NCI-H2227 (cell line): ENCODE results near the gene PTGFR.

Source experiments
- DNase-seq: peaks from one replicate; lab custom pipeline; 2025; ENCODE audit not compliant: unreplicated experiment; lab: John Stamatoyannopoulos, UW

Gene PTGFR, protein sequence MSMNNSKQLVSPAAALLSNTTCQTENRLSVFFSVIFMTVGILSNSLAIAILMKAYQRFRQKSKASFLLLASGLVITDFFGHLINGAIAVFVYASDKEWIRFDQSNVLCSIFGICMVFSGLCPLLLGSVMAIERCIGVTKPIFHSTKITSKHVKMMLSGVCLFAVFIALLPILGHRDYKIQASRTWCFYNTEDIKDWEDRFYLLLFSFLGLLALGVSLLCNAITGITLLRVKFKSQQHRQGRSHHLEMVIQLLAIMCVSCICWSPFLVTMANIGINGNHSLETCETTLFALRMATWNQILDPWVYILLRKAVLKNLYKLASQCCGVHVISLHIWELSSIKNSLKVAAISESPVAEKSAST

DNA sequence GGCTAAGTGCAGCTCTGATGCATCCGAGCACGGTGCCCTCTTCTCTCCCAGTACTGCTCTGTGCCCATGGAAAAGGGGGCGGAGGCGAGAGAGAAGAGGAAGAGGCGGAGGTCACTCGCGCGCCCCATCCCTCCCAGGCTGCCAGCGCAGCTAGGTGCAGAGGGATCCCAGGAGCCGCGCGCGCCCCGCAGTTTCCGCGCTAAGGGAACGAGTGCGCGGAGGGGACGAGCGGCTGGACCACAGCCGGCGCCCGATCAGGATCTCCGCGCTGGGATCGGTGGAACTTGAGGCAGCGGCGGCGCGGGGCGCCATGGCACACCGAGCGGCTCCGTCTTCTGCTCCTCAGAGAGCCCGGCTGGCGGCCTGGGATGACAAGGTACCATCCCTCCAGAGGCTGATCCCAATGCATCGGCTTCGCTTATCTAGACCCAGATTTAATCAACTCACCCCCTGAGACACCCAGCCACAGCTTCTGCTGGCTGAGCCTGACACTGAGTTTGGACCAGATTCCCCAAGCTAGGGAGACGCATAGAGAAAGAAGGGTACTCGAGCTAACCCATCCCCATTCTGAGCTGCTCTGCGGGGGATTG, at the start of gene PTGFR:
TSS of gene PTGFR (plus strand) at position 114 of the 590 bp plus-strand sequence. CDS start 1,770 bp downstream, outside the sequence.
- DNase-seq: no peak

DNA sequence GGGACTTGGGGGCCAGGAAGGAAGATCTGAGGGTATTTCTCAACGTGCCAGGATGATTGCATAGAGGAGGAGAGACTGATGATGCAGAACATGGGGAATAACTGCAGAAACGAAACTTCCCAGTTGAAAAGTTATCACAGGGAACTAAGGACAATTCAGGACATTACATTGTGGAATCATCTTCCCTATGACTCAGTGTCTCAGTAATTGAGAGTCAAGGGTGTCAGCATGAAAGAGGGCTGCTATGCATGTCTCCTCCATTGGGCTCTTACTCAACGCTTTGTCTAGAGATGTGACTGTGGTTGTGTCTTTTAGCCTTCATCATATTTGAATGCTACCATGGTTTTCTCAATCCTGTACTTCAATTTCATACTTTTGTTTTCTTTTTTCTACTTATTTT, 48.9 kb upstream of the PTGFR start:
- no peak for DNase-seq

- DNase-seq: no peak
These were observed 43.7 kb upstream of the PTGFR start for GRCh38 chr1:78447086-78447485.

- no peak for DNase-seq
These were observed 26.3 kb upstream of the PTGFR start for GRCh38 chr1:78464449-78464891.

DNA sequence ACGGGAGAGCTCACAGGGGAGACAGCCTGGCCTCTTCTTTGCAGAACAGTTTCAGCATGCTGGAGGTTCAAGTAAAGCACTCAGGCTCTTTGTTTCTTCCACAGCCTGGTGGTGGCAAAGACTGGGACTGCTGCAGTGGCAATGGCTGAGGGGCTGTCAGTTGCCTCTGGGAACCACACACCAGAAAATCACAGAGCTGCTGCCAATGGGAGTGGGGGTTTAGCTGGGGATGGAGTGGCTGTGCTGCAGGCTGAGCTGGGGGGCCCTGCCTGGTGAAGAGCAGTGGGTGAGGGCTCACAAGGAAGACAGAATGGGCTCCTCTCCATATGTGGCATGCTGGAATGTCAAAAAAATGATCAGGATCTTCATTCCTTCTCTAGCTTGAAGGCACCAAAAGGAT, 25.6 kb upstream of the PTGFR start:
- DNase-seq: no peak

- DNase-seq: no peak
These were observed 22.3 kb upstream of the PTGFR start for GRCh38 chr1:78468521-78468920.

DNA sequence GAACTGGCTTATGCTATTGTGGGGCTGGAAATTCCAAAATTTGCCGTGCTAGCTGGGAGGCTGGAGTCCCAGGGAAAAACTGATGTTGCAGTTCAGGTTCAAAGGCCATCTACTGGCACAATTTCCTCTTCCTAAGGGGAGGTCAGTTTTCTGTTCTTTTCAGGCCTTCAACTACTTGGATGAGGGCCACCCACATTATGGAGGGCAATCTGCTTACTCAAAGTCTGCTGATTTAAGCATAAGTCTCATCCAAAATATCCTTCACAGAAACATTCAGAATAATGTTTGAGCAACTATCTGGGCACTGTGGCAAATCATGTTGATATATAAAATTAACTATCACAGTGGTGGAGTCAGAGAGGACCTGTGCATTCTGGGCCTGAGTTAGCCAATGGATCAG, 21.2 kb upstream of the PTGFR start:
- no peak for DNase-seq

DNA sequence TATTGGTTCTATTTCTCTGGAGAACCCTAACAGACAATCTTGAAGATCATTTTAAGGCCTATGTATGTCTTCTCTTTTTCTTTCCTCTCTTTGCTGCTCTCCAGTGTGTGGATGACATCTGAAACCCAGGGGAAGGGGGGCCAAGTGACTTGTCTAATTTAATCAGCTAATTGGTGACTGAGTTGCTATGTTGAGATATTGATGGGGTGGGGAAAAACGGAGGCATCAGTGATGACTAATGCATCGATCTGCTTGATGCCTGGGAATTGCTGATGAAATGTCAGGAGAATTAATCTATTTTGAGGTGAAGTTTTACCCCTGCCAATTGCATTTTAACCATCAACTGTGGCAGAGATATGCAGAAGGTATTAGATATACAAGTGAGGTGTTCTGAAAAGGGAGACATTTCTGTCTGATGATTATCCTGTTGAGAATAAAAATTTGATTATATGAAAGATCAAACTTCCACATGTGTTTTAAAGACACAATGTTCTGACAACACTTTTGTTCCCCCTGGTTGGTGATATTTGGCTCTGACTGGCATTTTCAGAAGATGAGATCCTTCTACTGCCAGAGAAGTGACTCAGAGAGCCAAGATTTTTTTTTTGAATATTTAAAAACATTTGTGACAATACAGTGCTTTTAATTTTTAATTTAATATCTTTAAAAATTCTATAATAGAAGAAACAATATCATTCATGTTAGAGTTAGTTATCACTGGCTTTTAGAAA, 18.7 kb upstream of the PTGFR start:
- no peak for DNase-seq

DNA sequence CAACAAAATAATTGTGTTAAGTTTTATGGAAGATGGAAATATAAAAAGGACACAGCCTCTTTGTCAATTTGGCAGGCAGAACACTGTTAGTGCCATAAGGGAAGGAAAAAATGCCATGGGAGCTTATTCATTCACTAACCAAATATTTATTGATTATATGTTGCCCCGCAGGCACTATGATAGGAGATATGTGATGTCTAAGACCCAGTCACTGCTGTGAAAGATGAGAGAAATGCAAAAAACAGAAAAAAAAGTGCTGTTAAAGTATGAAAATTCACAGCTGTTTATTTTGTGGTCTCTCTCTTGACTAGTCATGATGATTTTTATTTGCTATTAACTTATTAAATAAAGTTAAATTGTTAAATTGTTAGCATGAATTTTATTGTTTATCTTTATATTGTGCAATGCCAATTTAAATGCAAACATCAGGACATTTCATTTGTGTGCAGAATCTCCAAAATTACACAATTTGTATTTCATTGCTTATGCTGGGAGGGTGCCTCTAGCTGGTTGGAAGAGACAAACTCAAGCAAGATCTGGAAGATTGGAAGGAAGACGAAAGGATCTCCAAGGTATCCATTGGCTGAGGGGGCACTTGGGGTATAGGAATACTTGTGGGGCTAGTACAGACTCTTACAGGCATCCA, 17.8 kb upstream of the PTGFR start:
- no peak for DNase-seq

GRCh38 chr1:78474092-78474491, 16.7 kb upstream of the PTGFR start:
- DNase-seq: no peak

DNA sequence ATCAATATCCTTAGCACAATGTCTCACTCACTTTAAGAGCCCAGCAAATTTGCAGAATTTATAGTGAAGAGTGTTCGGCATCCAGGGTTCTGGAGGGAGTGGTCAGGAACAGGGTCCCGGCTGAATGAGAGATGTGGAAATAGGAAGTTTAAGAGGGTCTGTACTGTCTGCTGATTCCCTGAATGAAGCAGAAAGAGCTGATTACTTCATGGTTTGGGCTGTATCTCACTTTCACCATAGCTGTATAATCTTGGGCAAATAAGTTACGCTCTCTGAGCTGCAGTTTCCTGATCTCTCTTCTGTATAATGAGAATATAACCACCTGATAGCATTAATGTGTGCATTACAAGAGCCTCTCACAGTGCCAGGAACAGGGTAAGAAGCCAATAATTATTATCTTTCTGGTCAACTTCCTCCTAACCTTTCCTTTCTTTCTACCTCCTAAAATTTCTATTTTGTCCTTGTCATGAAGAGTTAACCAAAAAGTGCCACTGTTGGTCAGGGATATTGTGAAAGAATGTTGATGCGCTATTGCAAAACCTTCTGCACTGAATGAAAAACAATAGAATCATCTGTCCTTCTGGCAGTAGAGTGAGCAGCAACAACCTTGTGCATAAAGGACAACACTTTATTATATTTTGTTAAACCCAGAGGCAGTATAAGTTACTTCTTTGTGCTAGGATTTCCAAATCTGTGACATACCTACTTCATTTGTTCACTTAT, 14.7 kb upstream of the PTGFR start:
- DNase-seq: no peak

DNA sequence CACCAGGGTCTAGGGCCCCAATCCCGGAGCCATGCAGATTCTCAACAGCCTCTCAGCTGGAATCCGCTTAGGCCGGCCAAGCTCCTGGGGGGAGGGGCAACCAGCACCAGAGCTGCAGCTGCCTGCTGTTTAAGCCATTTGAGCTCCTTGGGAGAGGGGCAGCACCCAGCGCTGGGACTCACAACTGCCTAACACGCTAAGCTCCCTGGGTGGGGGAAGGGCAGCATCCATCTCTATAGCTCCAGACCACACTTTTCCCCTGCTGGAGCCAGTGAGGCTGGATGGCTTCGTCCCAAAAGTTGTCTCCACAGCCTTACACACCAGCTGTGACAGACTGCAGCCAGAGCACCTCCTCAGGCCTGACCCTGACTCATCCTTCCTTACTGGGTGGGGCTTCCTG, 6.9 kb upstream of the PTGFR start:
- no peak for DNase-seq

GRCh38 chr1:78491451-78492071, 787 bp downstream of the PTGFR start:
- DNase-seq: no peak

- no peak for DNase-seq
These were observed 1.7 kb downstream of the PTGFR start for GRCh38 chr1:78492386-78492950.

GRCh38 chr1:78493451-78493850, 2.7 kb downstream of the PTGFR start:
- DNase-seq: no peak

DNA sequence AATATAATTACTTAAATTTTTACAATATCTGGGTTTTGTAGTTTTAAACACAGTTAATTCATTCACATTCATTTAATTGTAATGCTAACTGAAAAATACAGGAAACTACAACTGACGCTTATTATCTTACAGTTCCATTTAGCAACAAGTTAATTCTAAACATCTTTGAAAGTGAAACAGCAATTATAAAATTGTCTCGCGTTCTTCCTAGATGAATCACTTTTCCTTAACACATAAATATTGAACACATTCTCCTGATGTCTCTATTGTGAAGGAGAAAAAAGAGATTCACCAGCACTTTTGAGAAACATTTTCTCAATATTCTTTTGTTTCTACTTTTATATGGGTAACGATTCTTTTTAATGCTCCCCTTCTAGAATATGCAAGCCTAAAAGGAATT, 6.4 kb downstream of the PTGFR start:
- DNase-seq: no peak

DNA sequence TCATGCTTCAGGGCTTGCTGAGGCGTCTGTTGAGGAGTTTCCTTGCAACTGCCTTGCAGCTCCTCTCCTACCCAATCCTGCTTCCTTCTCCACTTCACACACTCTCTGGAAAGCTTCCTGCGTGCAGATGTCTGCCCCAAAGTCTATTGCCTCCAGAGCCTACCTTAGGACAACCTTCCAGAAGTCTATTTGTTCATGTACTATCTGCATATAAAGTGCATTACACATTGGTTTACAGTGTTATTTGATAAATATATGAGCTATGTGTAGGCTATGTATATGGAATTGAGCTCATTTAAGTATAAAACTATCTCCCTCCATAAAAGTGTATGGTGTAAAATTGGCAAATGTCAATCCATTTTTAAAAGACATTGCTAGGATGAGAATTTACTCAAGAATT, 9.8 kb downstream of the PTGFR start:
- DNase-seq: no peak

DNA sequence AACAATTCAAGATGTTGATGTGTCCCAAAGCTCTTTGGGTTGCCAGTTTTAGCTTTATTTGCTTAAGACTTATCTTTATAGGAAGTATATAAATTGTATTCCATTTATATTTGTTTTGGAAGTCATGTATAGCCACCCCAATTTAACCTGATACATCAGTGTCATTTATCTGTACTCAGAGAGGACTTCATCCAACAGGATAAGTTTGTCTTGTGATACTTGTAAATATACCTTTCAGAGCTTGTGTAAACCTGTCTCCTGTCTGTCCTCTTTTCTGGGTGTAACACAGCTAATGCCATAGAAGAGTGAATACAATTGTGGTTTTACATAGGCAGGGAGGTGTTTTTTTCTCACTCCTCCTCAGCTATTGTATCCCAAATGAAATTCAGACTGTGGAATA, 10.4 kb downstream of the PTGFR start:
- no peak for DNase-seq

GRCh38 chr1:78511334-78511733, 20.6 kb downstream of the PTGFR start:
- no peak for DNase-seq

- DNase-seq: no peak
These were observed 25.9 kb downstream of the PTGFR start for GRCh38 chr1:78516716-78517115.
